SK-N-DZ (cell line): ENCODE results near the gene GTPBP1.

ENCODE experiments used
- DNase-seq: peaks from one replicate; pipeline ENCODE4 v3.0.0-alpha.2; 2015; ENCODE audit warnings: low spot score

The GTPBP1 gene

GRCh38 chr22:38700789-38701628 lies 4.7 kb upstream of the GTPBP1 start, which contains the start of gene JOSD1:
TSS of gene JOSD1 (minus strand) at chr22:38700943. CDS start at chr22:38699987, 956 bp downstream.
- DNase-seq, result peak; percentile 92

DNA sequence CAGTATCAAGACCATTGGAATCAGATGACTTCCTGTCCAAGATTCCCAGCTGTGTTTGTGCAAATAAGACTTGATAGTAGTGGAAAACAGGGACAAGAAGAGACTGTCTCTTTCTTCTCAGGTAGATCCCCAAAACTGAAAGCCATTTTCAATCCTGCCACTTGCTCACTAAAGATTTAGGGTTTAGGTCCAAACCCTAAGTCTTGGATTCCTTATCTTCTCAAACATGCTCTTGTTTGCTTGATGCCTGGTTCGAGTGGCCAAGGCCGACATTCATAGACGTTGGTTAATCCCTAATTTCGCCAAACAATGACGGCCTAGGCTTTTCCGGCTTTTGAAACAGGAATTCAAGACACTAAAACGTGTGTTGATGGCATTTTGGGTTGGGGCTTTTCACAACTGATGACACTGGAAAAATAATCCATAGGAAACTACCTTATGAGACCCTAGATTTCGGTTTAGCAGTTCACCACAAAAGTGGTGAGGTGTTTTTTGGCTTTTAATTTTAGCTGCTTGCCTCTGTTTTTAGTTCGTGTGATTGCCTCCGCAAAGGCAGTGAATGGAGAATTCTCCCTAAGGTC lies 1.0 kb upstream of the GTPBP1 start:
- no peak for DNase-seq

DNA sequence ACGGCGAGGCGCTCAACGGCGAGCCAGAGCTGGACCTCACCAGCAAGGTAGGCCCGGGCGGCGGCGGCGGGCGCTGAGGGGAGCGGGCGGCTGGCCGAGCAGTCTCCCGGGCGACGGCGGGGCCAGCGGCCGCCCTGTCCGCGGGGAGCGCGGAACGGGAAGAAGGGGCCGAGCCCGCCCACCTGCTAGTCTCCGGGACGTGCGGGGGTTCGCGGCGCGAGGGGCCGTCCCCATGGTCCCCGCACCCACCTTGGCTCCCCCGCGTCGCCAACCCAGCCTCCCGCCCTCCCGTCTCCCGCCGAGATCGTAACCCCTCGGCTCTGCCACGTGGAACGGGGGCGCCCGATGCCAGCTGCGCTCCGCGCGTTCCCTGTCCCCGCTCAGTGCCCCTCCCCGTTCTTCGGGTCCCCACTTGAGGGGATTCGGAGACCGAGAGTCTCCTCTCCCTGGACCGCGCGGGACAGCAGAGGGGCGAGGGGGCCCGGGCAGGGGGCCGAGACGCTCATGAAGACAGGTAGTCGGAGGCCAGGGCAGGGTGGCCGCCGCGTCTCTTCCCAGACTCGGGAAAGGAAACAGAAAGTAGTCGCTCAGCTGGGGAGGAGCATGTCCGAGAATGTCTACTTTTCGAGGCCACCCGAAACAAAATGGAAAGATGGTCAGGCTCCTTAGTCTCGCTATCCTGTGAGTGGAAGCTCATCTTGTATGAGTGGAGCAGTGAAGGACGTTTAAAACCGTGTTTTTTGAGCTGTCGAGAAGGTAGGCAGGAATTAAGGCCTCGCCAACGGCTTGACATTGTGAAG lies 557 bp downstream of the GTPBP1 start:
- no peak for DNase-seq

GRCh38 chr22:38706901-38707195 lies 1.1 kb downstream of the GTPBP1 start:
- no peak for DNase-seq

GRCh38 chr22:38707346-38707745 lies 1.6 kb downstream of the GTPBP1 start:
- DNase-seq, result no peak

- no peak for DNase-seq
These were observed 2.2 kb downstream of the GTPBP1 start for GRCh38 chr22:38707984-38708383.

DNA sequence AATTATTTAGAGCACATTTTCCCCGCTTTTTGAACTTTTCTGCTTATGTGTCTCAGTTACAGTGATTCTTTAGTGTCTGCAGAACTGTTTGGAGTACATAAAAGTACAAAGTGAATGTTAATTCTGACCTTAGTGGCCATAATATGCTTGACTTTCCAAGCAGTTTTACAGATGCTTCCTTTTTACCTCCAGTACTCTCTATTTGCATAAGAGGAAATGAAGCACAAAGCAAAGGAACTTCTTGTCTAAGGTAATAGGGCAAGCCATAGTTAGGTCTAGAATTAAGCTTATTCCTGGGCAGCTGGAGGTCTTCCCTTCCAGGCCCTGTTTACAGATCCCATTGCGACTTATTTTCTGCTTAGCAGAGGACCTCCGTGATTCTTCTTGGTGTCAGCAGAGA lies 3.6 kb downstream of the GTPBP1 start:
- DNase-seq, result no peak

- DNase-seq, result no peak
These were observed 4.6 kb downstream of the GTPBP1 start for GRCh38 chr22:38710351-38710750.

DNA sequence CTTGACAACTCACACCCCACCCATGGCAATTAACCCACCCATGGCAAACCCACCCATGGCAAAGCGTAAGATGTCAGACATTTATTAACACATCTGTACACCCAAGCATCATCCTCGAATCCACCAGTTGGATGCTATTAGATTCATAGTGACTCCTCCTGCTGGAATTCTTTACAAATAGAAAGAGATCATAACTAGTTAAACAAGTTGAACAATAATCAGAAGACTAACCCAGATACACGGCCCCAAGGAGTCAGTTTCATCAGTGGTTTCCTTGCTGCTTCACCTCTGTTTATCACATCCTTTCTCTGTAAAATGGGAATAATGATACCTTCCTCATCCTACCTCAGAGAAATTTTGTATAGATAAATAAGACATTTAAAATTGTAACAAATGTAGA lies 5.1 kb downstream of the GTPBP1 start:
- DNase-seq, result no peak

- no peak for DNase-seq
These were observed 6.9 kb downstream of the GTPBP1 start for GRCh38 chr22:38712486-38713207.

DNA sequence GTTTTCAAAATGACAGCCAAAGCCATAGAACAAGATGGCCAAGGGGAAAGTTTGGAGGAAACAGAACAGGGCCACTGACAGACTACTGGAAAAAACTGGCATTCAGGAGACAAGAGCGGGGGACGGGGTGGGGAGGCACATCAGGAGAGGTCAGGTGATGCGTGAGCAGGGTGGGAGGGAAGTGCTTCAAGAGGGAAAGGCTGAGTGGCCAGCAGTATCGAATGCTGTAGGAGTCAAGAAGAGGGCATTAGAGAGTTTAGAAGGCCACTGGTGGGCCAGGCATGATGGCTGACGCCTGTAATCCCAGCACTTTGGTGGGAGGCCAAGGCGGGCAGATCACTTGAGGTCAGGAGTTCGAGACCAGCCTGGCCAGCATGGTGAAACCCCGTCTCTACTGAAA lies 8.2 kb downstream of the GTPBP1 start:
- no peak for DNase-seq

DNA sequence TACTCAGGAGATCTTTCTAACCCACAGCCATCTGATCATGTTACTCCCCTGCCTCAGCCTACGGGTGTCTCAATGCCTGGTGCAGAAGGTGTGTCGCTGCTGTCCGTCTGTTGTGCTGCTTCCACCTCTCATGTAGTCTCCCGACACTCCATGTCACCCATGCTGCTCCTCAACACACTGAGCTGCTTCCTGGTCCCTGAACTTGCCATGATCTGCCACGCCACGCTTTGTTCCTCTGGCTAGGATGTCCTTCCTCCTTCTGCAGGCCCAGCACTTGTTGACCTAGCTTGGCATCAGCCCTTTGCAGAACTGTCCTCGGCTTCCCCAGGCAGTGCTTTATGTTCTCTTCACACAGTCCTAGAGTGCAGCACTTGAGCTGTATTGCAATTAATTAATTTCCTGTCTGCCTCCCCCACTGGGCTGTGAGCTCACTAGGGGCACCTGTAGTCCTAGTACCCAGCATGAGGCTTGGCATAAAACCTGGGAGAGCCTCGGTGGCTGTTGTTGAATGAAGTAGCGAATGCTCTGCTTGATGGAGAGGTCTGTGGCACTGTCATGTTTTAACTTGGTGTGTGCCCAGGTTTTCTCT lies 9.5 kb downstream of the GTPBP1 start:
- no peak for DNase-seq

- DNase-seq, result no peak
These were observed 10.1 kb downstream of the GTPBP1 start for GRCh38 chr22:38715852-38716251.

- DNase-seq, result no peak
These were observed 10.5 kb downstream of the GTPBP1 start for GRCh38 chr22:38716271-38716670.

GRCh38 chr22:38716826-38717225 lies 11.1 kb downstream of the GTPBP1 start:
- DNase-seq, result no peak

GRCh38 chr22:38717244-38717643 lies 11.5 kb downstream of the GTPBP1 start:
- no peak for DNase-seq

DNA sequence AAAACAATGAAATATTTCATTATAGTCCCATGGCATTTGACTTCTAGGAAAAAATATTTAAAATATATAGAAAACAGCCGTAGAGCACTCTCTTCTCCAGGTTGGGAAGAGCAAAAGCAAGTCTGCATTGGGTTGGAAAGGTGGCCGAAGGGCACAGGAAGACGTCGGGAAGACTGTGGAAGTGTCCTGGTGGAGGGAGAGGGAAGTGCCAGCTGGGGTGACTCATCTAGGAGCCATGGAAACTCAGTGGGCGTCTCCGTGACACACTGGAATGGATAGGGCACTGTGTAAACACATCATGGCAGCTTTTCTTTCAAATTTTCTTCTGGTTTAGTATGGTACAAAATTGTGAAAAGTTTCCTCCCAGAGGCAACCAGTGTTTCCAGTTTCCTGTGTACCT lies 12.7 kb downstream of the GTPBP1 start:
- no peak for DNase-seq

- no peak for DNase-seq
These were observed 13.5 kb downstream of the GTPBP1 start for GRCh38 chr22:38719196-38719595.

GRCh38 chr22:38720350-38720749 lies 14.6 kb downstream of the GTPBP1 start:
- DNase-seq, result no peak

DNA sequence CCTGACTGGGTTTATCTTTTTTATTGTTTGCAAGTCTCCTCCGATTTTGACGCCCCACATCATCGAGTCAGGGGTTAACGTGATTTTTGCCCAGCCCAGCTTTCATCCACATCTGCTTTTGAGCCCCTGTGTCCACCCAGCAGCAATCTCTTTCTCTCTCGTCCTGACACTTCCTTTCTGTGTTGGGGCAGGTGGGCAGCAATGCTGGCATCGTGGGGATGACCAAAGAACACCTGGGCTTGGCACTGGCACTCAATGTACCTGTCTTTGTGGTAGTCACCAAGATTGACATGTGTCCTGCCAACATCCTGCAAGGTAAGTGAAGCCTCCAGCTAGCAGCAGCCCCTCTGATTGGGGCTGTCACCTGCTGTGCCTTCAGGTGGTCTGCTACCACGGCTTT lies 15.8 kb downstream of the GTPBP1 start:
- DNase-seq, result no peak

- DNase-seq, result no peak
These were observed 18.4 kb downstream of the GTPBP1 start for GRCh38 chr22:38724176-38724575.
